ENCODE data around the gene IZUMO1.

IZUMO1 gene

DNA sequence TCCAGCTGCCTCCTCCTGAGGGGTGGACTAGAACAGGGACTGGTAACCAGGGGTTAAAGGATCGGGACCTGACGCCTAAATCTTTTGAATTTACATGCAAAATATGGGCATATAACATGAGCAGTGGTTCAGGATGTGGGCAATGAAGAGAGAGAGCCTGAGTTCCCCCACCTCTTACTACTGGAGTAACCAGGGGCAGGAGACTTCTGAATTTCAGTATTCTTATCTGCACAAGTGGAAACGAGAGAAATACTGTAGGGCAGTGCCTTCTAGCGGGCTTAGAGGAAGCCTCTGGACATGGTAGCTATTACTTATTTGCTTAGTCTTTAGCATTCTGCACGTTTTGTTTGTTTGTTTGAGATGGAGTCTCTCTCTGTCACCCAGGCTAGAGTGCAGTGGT is 37.8 kb upstream of the IZUMO1 start:
- no peak overlapping the region for H3K27ac ChIP-seq
- TF ChIP-seq, protein P1, sequence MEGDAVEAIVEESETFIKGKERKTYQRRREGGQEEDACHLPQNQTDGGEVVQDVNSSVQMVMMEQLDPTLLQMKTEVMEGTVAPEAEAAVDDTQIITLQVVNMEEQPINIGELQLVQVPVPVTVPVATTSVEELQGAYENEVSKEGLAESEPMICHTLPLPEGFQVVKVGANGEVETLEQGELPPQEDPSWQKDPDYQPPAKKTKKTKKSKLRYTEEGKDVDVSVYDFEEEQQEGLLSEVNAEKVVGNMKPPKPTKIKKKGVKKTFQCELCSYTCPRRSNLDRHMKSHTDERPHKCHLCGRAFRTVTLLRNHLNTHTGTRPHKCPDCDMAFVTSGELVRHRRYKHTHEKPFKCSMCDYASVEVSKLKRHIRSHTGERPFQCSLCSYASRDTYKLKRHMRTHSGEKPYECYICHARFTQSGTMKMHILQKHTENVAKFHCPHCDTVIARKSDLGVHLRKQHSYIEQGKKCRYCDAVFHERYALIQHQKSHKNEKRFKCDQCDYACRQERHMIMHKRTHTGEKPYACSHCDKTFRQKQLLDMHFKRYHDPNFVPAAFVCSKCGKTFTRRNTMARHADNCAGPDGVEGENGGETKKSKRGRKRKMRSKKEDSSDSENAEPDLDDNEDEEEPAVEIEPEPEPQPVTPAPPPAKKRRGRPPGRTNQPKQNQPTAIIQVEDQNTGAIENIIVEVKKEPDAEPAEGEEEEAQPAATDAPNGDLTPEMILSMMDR (conservative IDR thresholded peaks at IDR 0.05; ENCODE audit: low read depth), result no peak
- ChIA-PET POLR2A (ENCODE audit: low non-redundant PET) (no interaction called here), CTCF (interaction anchor here (0.5 to 0.6 kb wide), 3 partner anchors 10 to 142 kb away, joined by 3 to 6 read pairs (median 4); no protein-coding TSS in a partner anchor)
- no peak for DNase-seq (ENCODE audit: low spot score)

DNA sequence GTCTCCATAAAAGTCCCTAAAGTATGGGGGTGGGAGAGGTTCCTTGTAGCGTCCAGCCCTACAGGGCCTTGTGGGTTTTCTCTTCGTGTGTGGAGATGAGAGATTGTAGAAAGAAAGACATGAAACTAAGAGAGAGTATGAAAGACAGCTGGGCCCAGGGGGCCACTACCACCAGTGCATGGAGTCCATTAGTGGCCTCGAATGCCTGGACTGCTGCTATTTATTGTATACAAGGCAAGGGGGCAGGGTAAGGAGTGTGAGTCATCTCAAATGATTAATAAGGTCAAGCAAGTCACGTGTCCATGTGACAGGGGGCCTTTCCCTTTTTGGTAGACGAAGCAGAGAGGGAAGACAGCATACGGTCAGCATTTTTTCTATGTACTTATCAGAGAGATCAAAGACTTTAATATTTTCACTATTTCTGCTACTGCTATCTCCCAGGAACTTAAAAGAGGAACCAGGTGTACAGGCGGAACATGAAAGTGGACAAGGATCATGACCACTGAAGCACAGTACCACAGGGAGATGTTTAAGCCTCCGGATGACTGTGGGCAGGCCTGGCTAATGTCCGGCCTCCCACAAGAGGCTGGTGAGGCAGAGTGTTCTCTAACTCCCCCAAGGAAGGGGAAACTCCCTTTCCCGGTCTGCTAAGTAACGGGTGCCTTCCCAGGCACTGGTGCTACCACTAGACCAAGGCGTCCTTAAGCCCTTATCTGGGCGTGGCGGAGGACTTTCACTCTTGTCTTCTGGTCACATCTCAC is 34.1 kb upstream of the IZUMO1 start:
- TF ChIP-seq, protein P1 (conservative IDR thresholded peaks at IDR 0.05; ENCODE audit: low read depth), result no peak
- no peak overlapping the region for H3K27ac ChIP-seq
- POLR2A ChIA-PET (ENCODE audit: low non-redundant PET), result no interaction called here
- CTCF ChIA-PET, result interaction anchor here (0.6 kb wide), 1 partner anchor 9 kb away, joined by 4 read pairs; no protein-coding TSS in a partner anchor
- DNase-seq (ENCODE audit: low spot score), result no peak

DNA sequence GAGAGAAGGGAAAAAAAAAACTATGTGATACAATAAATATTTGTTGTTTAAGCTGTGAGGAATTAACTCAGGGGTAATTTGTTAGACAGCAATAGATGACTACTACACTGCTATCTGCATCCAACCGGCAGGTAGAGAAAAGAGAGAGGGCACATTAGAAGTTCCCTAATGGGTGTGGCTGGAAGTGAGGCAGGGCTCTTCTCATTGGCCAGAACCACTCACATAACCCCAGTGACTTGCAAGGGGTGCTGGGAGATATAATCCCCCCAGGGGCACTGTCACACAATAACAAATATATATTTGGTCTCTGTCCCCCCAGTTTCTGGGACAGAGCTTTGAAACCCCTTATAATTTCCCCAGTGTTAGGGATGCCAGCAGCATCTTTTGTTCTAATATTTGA is 32.9 kb upstream of the IZUMO1 start:
- TF ChIP-seq, protein P1 (conservative IDR thresholded peaks at IDR 0.05; ENCODE audit: low read depth), result no peak
- no peak for DNase-seq (ENCODE audit: low spot score)
- POLR2A ChIA-PET (ENCODE audit: low non-redundant PET), result no interaction called here
- CTCF ChIA-PET, result no interaction called here
- H3K27ac ChIP-seq, result no peak overlapping the region

DNA sequence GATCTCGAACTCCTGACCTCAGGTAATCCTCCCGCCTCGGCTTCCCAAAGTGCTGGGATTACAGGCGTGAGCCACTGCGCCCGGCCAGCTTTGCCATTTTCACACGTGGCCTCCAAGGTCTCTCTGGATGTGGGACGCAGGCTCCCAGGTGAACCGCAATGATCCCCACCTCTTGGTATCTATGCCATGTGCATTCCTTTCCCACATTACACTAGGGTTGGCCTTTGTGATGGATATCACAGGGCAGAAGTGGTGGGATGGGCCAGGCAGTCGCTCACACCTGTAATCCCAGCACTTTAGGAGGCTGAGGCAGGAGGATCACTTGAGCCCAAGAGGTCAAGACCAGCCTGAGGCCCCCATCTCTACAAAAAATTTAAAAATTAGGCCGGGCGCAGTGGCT is 31.0 kb upstream of the IZUMO1 start:
- ChIA-PET CTCF (interaction anchor here (0.6 kb wide), 1 partner anchor 159 kb away, joined by 4 read pairs; no protein-coding TSS in a partner anchor), POLR2A (ENCODE audit: low non-redundant PET) (interaction anchor here (0.6 kb wide), 1 partner anchor 104 kb away, joined by 6 read pairs; no protein-coding TSS in a partner anchor)
- no peak for DNase-seq (ENCODE audit: low spot score)
- TF ChIP-seq, protein P1 (conservative IDR thresholded peaks at IDR 0.05; ENCODE audit: low read depth), result no peak
- H3K27ac ChIP-seq, result no peak overlapping the region

DNA sequence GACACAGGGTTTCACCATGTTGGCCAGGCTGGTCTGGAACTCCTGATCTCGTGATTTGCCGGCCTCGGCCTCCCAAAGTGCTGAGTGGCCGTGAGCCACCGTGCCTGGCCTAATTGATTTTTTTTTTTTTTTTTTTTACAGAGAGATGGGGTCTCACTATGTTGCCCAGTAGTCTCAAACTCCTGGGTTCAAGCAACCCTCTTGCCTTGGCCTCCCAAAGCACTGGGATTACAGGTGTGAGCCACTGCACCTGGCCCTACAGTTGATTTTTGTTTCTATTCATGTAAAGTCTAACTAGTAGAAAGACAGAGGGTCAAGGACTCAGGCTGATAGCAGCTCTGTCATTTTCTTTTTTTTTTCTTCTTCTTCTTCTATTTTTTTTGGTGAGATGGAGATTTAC is 30.4 kb upstream of the IZUMO1 start:
- ChIA-PET POLR2A (ENCODE audit: low non-redundant PET) (interaction anchor here (0.6 kb wide), 1 partner anchor 104 kb away, joined by 6 read pairs; no protein-coding TSS in a partner anchor), CTCF (interaction anchor here (0.8 kb wide), 1 partner anchor 692 kb away, joined by 5 read pairs; no protein-coding TSS in a partner anchor)
- H3K27ac ChIP-seq, result no peak overlapping the region

DNA sequence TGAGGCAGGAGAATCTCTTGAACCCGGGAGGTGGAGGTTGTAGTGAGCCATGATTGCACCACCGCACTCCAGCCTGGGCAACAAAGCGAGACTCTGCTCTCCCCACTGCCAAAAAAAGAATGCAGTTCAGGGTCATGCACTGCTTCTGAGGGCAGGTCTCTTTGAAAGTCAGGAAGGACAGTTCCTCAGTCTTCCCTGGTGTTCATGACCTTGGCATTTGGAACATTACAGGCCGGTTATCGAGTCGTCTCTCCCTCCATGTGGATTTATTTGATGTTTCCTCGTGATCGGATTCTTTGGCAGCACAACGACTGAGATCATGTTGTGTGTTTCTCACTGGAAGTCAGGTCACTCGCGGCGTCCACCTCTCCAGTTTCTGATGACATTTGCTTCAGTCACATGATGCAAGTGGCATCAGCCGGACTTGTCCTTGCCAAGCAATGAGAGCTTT is 25.8 kb upstream of the IZUMO1 start:
- DNase-seq (ENCODE audit: low spot score), result no peak
- TF ChIP-seq, protein P1 (conservative IDR thresholded peaks at IDR 0.05; ENCODE audit: low read depth), result no peak
- ChIA-PET POLR2A (ENCODE audit: low non-redundant PET) (no interaction called here), CTCF (no interaction called here)
- H3K27ac ChIP-seq, result no peak overlapping the region

More for the DNA sequence above, 30.4 kb upstream of the IZUMO1 start:
- DNase-seq (ENCODE audit: low spot score), result no peak
- TF ChIP-seq, protein P1 (conservative IDR thresholded peaks at IDR 0.05; ENCODE audit: low read depth), result no peak
